GM19328 (cell line): Measurements from ENCODE around the gene ADISSP.

Source experiments
- ATAC-seq: cut with Tn5 transposase; IDR thresholded peaks from one replicate; pipeline ENCODE4 v1.9.1; 2021; ENCODE audit warnings: mild to moderate bottlenecking, moderate library complexity; ENCODE audit not compliant: unreplicated experiment

Gene ADISSP

DNA sequence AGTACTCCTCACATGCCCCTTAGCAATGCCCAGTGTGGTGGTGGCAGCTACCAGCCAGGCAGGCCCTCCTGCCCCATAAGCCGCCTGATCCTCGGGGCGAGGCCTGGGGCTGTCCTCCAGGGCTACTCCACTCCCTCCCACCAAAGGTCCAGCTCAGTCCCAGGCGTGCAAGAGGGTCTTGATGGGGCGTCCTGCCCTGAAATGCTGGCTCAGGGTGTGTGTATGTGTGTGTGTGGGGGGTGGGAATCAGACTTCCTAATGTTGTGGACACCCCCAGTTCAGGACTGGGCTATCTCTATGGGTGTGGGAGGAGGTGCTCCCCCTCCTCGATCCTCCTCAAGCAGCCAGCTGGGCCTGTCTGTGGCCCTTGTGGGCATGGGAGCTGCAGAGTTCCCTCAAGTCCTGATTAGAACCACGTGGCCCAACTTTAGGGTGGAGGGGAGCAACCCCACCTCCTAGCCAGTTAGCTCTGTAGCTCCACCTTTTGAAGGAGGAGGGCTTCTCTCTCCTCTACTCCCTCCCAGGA lies 27.6 kb downstream of the ADISSP start:
- ATAC-seq, result no peak

- no peak for ATAC-seq
Observed at GRCh38 chr20:3739054-3739925, 28.3 kb downstream of the ADISSP start.

GRCh38 chr20:3738111-3739053 lies 29.2 kb downstream of the ADISSP start:
- ATAC-seq, result no peak

DNA sequence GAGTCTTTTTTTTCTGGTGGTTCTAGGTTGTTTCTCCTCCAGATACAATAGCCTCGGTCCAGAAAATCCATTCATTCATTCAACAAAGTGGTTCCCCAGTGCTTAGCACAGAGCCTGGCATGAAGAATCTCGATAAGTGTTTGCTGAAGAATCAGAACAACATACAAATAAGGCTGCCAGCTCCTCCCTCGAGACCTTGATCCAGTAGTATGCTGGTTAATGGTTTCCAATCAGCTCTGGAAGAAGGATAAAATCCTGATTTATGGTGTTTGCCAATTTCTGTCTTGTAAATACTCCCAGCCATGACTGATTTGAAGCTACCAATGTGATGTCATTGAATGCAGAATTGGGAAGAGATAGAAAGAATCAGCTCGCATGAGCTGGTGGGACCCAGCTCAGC lies 31.8 kb downstream of the ADISSP start:
- no peak for ATAC-seq

DNA sequence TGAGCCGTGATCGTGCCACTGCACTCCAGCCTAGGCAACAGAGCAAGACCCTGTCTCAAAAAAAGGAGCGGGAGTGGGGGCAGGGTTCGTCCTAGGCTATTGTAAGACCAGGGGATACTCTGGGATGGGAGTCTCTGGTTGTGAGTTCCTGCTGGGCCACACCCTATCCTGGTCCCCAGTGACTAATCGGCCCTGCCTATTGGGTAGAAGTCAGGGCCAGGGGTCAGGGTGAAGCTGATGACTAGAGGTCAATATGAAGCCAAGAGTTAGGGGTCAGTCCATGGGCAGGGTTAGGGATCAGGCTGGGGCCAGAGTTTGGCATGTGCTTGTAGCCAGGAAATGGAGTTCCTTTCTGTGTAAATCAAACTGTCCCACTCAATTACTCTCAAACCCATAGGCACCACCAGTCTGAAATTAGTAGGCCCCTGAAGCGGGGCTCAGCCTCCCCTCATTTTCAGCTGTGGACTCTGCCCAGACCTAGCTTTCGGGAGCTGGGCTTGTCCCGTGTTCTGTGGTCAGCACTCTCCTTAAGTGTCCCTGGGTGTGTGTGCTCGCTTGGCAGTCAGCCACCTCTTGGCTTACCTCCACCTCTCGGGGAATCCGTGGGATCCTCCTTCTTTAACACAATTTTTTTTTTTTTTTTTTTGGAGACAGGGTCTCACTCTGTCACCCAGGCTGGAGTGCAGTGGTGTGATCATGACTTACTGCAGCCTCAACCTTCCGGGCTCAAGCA lies 33.3 kb downstream of the ADISSP start:
- ATAC-seq, result no peak

DNA sequence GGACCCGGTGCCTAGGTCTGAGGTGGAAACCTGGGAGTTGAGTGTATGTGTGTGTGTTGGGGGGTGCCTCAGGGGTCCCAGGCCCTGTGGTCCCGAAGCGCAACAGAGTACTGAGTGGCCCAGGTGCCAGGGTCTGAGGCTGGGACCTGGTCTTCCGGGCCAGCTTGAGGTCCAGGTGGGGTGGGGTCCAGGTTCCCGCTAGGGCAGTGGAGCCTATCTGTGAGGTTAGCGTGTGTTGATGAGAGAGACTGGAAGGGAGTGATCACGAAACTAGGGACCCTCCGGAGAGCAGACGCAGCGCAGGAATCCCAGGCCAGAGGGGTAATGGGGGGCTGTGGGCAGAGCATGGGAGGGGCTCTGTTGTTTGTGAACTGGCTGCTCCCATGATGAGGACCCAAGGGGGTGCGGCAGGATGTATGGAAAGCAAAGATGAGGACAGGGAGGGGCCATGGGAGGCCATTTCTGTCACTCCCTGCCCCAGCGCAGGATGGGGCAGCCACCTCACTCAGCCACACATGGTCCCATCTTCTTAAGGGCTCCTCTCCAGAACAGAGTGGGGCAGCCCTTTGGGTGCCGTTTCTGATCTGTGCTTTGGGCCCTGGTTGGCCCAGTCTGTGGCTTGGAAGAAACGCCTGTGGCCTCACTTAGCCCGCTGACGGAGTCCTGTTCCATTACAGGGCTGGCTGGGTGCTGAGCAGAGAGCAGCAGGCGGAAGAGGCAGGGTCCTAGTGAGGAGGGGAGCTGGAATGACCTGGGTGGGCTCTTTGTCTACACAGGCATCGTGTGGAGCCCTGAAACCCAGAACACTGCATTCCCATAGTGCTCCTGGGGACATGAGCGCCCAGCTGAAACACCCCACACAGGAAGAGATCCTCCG lies 34.2 kb downstream of the ADISSP start:
- no peak for ATAC-seq

- ATAC-seq, result no peak
Observed at GRCh38 chr20:3732327-3733118, 35.0 kb downstream of the ADISSP start, which contains the start of gene HSPA12B. Gene HSPA12B, plus strand, starts transcription at chr20:3732685. Its CDS starts 5,990 bp downstream, at chr20:3738675.

DNA sequence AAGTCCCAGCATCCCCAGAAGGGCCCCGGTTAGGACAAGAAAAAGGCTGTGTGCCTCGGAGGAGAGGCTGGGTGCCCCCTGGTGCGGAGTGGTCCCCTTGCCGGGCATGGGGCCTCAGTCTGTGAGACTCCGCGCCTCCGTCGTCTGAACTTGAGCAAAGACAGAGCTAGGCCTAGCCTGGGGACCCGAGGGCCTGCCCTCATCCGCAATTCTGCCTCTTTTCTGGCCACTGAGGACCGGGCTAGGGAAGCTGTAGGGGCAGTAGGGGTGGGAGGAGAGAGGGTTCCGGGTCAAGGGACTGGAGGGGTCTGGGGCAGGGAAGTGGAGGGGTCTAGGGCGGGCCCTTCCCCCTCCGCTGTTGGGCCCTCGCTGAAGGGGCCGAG lies 35.6 kb downstream of the ADISSP start:
- ATAC-seq, result no peak

- no peak for ATAC-seq
Observed at GRCh38 chr20:3730803-3731672, 36.5 kb downstream of the ADISSP start.

GRCh38 chr20:3729811-3730540 lies 37.6 kb downstream of the ADISSP start:
- no peak for ATAC-seq

DNA sequence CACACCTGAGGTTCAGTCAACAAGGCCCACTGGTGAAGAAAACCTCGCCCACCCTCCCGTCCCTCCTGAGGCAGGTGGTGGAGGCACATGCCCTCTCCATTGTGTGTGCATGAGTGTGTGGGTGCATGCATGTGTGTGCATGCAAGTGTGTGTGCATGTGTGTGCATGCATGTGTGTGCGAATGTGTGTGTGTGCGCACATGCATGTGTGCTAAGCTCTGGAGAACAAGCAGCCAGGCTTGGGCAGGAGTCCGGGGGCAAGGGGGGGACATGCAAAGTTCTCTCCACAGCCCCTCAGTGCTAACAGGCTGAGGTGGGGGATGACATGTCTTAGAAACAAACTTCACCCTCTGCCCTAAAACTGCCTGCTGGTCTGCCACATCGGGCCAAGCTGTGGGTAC lies 38.2 kb downstream of the ADISSP start:
- no peak for ATAC-seq

- no peak for ATAC-seq
Observed at GRCh38 chr20:3728876-3729275, 38.7 kb downstream of the ADISSP start.

DNA sequence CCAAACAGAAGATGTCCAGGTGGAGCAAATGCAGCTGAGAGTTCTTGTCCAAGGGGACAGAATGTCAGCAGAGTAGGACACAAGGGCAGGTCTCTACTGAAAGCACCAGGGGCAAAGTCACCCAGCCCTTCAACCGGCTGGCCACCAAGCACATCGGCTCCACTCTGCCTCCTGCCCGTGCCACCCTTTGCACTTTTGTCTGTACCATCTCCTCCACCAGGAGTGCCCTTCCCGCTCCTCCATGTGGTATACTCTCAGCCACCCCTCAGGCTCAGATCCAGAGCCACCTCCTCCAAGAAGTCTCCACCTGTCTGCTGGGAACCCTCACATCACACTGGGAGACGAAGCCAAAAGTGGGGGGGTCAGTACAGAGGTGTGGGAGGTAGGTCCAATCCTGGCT lies 39.2 kb downstream of the ADISSP start:
- ATAC-seq, result no peak

GRCh38 chr20:3727401-3728021 lies 40.0 kb downstream of the ADISSP start:
- no peak for ATAC-seq

DNA sequence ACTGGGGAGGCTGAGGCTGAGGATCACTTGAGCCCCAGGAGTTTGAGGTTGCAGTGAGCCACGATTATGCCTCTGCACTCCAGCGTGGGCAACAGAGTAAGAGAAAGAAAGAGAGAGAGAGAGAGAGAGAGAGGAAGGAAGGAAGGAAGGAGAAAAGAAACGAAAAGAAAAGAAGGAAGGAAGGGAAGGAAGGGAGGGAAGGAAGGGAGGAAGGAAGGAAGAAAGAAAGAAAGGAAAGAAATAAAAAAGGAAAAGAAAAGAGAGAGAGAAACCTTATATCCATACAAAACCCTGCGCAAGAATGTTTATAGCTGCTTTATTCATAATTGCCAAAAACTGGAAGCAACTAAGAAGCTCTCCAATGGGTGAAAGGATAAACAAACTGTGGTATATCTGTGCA lies 43.2 kb downstream of the ADISSP start:
- ATAC-seq, result no peak

DNA sequence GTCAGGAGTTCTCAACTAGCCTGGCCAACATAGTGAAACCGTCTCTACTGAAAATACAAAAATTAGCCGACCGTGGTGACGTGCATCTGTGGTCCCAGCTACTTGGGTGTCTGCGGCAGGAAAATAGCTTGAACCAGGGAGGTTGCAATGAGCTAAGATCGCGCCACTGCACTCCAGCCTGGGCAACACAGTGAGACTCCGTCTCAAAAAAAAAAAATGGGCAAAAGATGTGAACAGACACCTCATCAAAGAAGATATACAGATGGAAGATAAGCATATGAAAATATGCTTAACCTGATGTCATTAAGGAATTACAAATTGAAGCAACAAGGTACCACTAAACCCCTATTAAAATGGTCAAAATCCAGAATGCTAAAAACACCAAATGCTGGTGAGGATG lies 44.3 kb downstream of the ADISSP start:
- no peak for ATAC-seq

GRCh38 chr20:3721912-3722311 lies 45.6 kb downstream of the ADISSP start:
- no peak for ATAC-seq
